Regular cardiac myocyte (primary cell): ENCODE data around the gene MAMDC2. TPM values are rescaled to one million over a fixed set of nuclear protein-coding genes. Genes with fewer than 3 reads are reported as not detected.

Experiments
- total RNA-seq: library from RNA; depleted of rRNA; stranded (reverse); fragments of >200 nt; gene quantifications from 2 replicates; pipeline ENCODE4 v1.2.3, GENCODE V29; 2014

The MAMDC2 gene
- 3.1 and 3.3 TPM in 2 replicates for total RNA-seq

GRCh38 chr9:70043689-70044489, at the start of gene MAMDC2:
Gene MAMDC2, plus strand, starts transcription at chr9:70043848. Its CDS starts 350 bp downstream, at chr9:70044198.

GRCh38 chr9:70258692-70259511, 215.3 kb downstream of the MAMDC2 start, which contains the start of gene SMC5:
Gene SMC5, plus strand, starts transcription at chr9:70258978. Its CDS starts 101 bp downstream, at chr9:70259079.

Other genes starting within 250 kb of the MAMDC2 start
- gene CFAP95, start 223.0 kb upstream of the MAMDC2 start, total RNA-seq = not detected in 2 replicates
- gene SMC5, start 215.1 kb downstream of the MAMDC2 start, total RNA-seq = 18.9 and 20.3 TPM in 2 replicates